GM23338 (cell line): ENCODE data around the gene FOXRED1. TPM values are rescaled to one million over a fixed set of nuclear protein-coding genes. Genes with fewer than 3 reads are reported as not detected.

Source experiments
- ATAC-seq: fragments of 200-7000 bp; cut with Tn5 transposase; 3 replicates; pipeline ENCODE4 v1.9.1; 2020
- DNase-seq: peaks from one replicate; pipeline ENCODE4 v3.0.0-alpha.2; 2015; ENCODE audit warnings: low spot score
- H2AFZ ChIP-seq: fragments of 200-600 bp; sonication (generic); 2 replicates; pipeline ENCODE4 v1.8.0; 2016; ENCODE audit warnings: antibody characterized with exemption, mild to moderate bottlenecking, moderate library complexity
- H3F3A ChIP-seq: fragments of 200-600 bp; sonication (generic); replicated peaks from 2 replicates; pipeline ENCODE4 v1.8.0; 2017; ENCODE audit warnings: antibody characterized with exemption, mixed run types, low read depth
- H3K27ac ChIP-seq: fragments of 200-600 bp; sonication (generic); 2 replicates; pipeline ENCODE4 v1.6.1; 2016; ENCODE audit warnings: low read depth
- H3K27me3 ChIP-seq: fragments of 200-600 bp; sonication (generic); 2 replicates; pipeline ENCODE4 v1.8.0; 2016; ENCODE audit warnings: mild to moderate bottlenecking, mixed run types, moderate library complexity; ENCODE audit not compliant: insufficient read depth
- H3K36me3 ChIP-seq: fragments of 200-600 bp; sonication (generic); 2 replicates; pipeline ENCODE4 v1.8.0; 2016; ENCODE audit warnings: mild to moderate bottlenecking; ENCODE audit not compliant: insufficient read depth
- H3K4me1 ChIP-seq: fragments of 200-600 bp; sonication (generic); 2 replicates; pipeline ENCODE4 v1.8.0; 2016; ENCODE audit warnings: mild to moderate bottlenecking, moderate library complexity; ENCODE audit not compliant: insufficient read depth
- H3K4me2 ChIP-seq: fragments of 200-600 bp; sonication (generic); 2 replicates; pipeline ENCODE4 v1.7.1; 2017; ENCODE audit warnings: mixed run types
- H3K4me3 ChIP-seq: fragments of 200-600 bp; sonication (generic); 2 replicates; pipeline ENCODE4 v1.6.1; 2016; ENCODE audit warnings: mixed run types
- H3K79me2 ChIP-seq: fragments of 200-600 bp; sonication (generic); replicated peaks from 2 replicates; pipeline ENCODE4 v1.8.0; 2017; ENCODE audit warnings: mild to moderate bottlenecking; ENCODE audit not compliant: insufficient read depth
- H3K9me2 ChIP-seq: fragments of 200-600 bp; sonication (generic); 2 replicates; pipeline ENCODE4 v1.8.0; 2017; ENCODE audit not compliant: insufficient read depth
- H4K20me1 ChIP-seq: fragments of 200-600 bp; sonication (generic); replicated peaks from 2 replicates; pipeline ENCODE4 v1.8.0; 2017; ENCODE audit warnings: mild to moderate bottlenecking; ENCODE audit not compliant: insufficient read depth
- H3K27ac Mint-ChIP-seq: 2 replicates; pipeline ENCODE4 v1.8.0; 2020; ENCODE audit warnings: inconsistent platforms, mild to moderate bottlenecking, moderate library complexity, mixed read lengths
- H3K27me3 Mint-ChIP-seq: 3 replicates; pipeline ENCODE4 v1.8.0; 2022; ENCODE audit warnings: low read depth, mild to moderate bottlenecking, moderate library complexity, mixed read lengths, inconsistent platforms; ENCODE audit not compliant: insufficient read depth, poor library complexity
- H3K36me3 Mint-ChIP-seq: 3 replicates; pipeline ENCODE4 v1.8.0; 2021; ENCODE audit warnings: low read depth, mild to moderate bottlenecking, inconsistent platforms, moderate library complexity, mixed read lengths
- H3K4me1 Mint-ChIP-seq: 3 replicates; pipeline ENCODE4 v1.8.0; 2020; ENCODE audit warnings: mild to moderate bottlenecking, inconsistent platforms, mixed read lengths
- H3K4me3 Mint-ChIP-seq: 3 replicates; pipeline ENCODE4 v1.8.0; 2021; ENCODE audit warnings: moderate library complexity, mild to moderate bottlenecking, inconsistent platforms, mixed read lengths
- H3K9me3 Mint-ChIP-seq: 3 replicates; pipeline ENCODE4 v1.8.0; 2020; ENCODE audit warnings: moderate library complexity, mild to moderate bottlenecking, inconsistent platforms, mixed read lengths
- CREB1 ChIP-seq: fragments of 250-450 bp; sonication (Bioruptor Pico); IDR thresholded peaks from 2 replicates; pipeline ENCODE4 v1.5.0; 2020; ENCODE audit warnings: low read depth, mild to moderate bottlenecking, moderate library complexity
- JUNB ChIP-seq: IDR thresholded peaks from one replicate; pipeline ENCODE4 v1.6.1; 2016; ENCODE audit warnings: antibody characterized with exemption; ENCODE audit not compliant: unreplicated experiment
- NANOG ChIP-seq: IDR thresholded peaks from 2 replicates; pipeline ENCODE4 v1.6.1; 2016; ENCODE audit warnings: antibody characterized with exemption, borderline replicate concordance
- ZNF114 ChIP-seq: fragments of 250-450 bp; sonication (Bioruptor Pico); IDR thresholded peaks from 2 replicates; pipeline ENCODE4 v1.5.0; 2020; ENCODE audit warnings: mild to moderate bottlenecking, moderate library complexity
- polyA plus RNA-seq: library from polyadenylated mRNA; unstranded; fragments of >200 nt; fragmentation: Nextera tagmentation; extraction: Ambion mirVana; gene quantifications from 2 replicates; pipeline ENCODE4 v1.2.1, GENCODE V29; 2016
- total RNA-seq: library from RNA; depleted of rRNA; stranded (reverse); fragments of >200 nt; shearing (Covaris generic); gene quantifications from 2 replicates; pipeline ENCODE4 v1.2.3, GENCODE V29; 2014
- TF ChIP-seq, protein P1 (sequence below): fragments of 250-450 bp; sonication (Bioruptor Pico); IDR thresholded peaks from 2 replicates; pipeline ENCODE4 v1.5.0; 2020; ENCODE audit warnings: mild to moderate bottlenecking, moderate library complexity
- TF ChIP-seq, protein P2 (sequence below): IDR thresholded peaks from 2 replicates; pipeline ENCODE4 v1.6.1; 2016; ENCODE audit warnings: antibody characterized with exemption

Gene FOXRED1
- total and polyA plus RNA-seq, 2 experiments from 2014 or later = 25.2 to 59.2 TPM

DNA sequence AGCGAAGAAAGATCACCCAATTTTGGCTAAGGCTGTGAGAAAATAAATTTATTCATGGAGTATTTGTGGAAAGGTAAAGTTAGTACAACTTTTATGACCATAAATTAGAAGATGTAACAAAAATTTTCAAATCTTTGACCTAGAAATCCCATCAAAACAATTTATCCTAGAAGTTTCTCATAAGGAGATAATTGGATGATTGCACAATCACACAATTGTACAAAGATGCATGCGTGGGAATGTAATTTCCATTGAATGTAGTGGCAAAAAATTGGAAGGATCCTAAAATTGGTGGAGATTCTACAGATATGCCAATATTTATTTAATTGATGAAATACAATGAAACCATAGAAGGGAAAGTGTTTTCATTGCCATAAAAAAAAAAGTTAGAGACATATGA, 11.8 kb upstream of the FOXRED1 start (continued):
- TF ChIP-seq, protein P1, sequence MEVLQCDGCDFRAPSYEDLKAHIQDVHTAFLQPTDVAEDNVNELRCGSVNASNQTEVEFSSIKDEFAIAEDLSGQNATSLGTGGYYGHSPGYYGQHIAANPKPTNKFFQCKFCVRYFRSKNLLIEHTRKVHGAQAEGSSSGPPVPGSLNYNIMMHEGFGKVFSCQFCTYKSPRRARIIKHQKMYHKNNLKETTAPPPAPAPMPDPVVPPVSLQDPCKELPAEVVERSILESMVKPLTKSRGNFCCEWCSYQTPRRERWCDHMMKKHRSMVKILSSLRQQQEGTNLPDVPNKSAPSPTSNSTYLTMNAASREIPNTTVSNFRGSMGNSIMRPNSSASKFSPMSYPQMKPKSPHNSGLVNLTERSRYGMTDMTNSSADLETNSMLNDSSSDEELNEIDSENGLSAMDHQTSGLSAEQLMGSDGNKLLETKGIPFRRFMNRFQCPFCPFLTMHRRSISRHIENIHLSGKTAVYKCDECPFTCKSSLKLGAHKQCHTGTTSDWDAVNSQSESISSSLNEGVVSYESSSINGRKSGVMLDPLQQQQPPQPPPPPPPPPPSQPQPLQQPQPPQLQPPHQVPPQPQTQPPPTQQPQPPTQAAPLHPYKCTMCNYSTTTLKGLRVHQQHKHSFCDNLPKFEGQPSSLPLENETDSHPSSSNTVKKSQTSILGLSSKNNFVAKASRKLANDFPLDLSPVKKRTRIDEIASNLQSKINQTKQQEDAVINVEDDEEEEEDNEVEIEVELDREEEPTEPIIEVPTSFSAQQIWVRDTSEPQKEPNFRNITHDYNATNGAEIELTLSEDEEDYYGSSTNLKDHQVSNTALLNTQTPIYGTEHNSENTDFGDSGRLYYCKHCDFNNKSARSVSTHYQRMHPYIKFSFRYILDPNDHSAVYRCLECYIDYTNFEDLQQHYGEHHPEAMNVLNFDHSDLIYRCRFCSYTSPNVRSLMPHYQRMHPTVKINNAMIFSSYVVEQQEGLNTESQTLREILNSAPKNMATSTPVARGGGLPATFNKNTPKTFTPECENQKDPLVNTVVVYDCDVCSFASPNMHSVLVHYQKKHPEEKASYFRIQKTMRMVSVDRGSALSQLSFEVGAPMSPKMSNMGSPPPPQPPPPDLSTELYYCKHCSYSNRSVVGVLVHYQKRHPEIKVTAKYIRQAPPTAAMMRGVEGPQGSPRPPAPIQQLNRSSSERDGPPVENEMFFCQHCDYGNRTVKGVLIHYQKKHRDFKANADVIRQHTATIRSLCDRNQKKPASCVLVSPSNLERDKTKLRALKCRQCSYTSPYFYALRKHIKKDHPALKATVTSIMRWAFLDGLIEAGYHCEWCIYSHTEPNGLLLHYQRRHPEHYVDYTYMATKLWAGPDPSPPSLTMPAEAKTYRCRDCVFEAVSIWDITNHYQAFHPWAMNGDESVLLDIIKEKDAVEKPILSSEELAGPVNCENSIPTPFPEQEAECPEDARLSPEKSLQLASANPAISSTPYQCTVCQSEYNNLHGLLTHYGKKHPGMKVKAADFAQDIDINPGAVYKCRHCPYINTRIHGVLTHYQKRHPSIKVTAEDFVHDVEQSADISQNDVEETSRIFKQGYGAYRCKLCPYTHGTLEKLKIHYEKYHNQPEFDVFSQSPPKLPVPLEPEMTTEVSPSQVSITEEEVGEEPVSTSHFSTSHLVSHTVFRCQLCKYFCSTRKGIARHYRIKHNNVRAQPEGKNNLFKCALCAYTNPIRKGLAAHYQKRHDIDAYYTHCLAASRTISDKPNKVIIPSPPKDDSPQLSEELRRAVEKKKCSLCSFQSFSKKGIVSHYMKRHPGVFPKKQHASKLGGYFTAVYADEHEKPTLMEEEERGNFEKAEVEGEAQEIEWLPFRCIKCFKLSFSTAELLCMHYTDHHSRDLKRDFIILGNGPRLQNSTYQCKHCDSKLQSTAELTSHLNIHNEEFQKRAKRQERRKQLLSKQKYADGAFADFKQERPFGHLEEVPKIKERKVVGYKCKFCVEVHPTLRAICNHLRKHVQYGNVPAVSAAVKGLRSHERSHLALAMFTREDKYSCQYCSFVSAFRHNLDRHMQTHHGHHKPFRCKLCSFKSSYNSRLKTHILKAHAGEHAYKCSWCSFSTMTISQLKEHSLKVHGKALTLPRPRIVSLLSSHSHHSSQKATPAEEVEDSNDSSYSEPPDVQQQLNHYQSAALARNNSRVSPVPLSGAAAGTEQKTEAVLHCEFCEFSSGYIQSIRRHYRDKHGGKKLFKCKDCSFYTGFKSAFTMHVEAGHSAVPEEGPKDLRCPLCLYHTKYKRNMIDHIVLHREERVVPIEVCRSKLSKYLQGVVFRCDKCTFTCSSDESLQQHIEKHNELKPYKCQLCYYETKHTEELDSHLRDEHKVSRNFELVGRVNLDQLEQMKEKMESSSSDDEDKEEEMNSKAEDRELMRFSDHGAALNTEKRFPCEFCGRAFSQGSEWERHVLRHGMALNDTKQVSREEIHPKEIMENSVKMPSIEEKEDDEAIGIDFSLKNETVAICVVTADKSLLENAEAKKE (CRISPR knock-in tag) = no peak

DNA sequence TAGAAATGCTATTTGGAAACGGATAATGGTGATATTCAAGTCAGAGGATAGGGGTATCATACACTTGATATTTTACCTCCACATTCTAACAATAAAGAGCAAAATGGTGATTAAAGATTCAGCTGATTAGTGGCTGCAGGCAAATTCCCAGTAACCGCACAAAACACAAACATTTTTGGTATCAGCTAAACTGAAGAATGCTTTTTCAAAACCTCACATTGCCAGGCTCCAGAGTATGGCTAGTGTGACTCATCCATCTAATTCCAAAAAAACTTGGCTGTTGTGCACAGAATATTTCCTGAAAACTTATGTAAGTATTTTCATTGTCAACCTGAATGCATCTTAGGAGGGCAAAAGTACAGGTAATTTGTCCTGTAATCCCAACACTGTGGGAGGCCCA, 11.2 kb upstream of the FOXRED1 start:
- H4K20me1 ChIP-seq = 0 out of 2 replicates have a peak, but pooled peaks cover 16% of the 10 kb centered on the region
- H2AFZ ChIP-seq = no peak overlapping the region
- Mint-ChIP-seq H3K9me3 (no peaks in the 10 kb centered on the region), H3K27me3 (no peaks in the 10 kb centered on the region), H3K36me3 (peaks cover 58% of the 10 kb centered on the region), H3K4me3 (no peak overlapping the region), H3K27ac (no peak overlapping the region), H3K4me1 (no peaks in the 10 kb centered on the region)
- no peak for ATAC-seq
- no peak for DNase-seq
- H3K4me2 ChIP-seq = no peak overlapping the region
- no peaks in the 10 kb centered on the region for H3K79me2 ChIP-seq
- no peaks in the 10 kb centered on the region for H3K9me2 ChIP-seq
- H3K27ac ChIP-seq = no peak overlapping the region
- H3K27me3 ChIP-seq = no peaks in the 10 kb centered on the region
- no peak overlapping the region for H3K4me3 ChIP-seq
- H3F3A ChIP-seq = peaks cover 6% of the 10 kb centered on the region; the same call in 1 of the 2 replicates
- peaks cover 27% of the 10 kb centered on the region for H3K36me3 ChIP-seq
- H3K4me1 ChIP-seq = no peaks in the 10 kb centered on the region
- TF ChIP-seq, protein P2, sequence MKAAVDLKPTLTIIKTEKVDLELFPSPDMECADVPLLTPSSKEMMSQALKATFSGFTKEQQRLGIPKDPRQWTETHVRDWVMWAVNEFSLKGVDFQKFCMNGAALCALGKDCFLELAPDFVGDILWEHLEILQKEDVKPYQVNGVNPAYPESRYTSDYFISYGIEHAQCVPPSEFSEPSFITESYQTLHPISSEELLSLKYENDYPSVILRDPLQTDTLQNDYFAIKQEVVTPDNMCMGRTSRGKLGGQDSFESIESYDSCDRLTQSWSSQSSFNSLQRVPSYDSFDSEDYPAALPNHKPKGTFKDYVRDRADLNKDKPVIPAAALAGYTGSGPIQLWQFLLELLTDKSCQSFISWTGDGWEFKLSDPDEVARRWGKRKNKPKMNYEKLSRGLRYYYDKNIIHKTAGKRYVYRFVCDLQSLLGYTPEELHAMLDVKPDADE = no peak
- TF ChIP-seq NANOG = no peak
- TF ChIP-seq, protein P1 (CRISPR knock-in tag) = no peak
- TF ChIP-seq ZNF114 = no peak
- no peak for TF ChIP-seq CREB1 (CRISPR knock-in tag)
- no peak for TF ChIP-seq JUNB
